ENCODE data around the gene CHP2. TPM values are rescaled to one million over a fixed set of nuclear protein-coding genes. Genes with fewer than 3 reads are reported as not detected.
A peak's percentile ranks its signal among the peaks of the same experiment; 100 is the strongest.

The CHP2 gene
- total and polyA plus RNA-seq, 9 of the 15 experiments (the other 6 are each of a cell fraction or from before 2014, with no cell fraction given): 0.23 to 1.1 (median 0.80) TPM

DNA sequence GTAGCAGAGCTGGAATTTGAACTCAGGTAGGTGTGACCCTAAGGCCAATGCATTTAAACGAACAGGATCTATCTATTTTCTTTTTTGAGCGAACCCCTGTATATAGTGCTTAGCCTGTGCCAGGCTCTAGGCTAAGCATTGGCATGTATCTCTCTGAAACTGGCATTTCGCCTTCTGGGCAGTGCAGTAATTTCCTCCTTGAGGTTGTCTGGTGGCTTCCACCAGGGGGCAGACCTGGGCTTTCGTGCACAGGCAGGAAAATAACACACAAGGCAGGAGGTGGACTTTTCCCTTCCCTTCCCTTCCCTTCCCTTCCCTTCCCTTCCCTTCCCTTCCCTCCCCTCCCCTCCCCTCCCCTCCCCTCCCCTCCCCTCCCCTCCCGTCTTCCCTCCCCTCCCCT, 46.6 kb downstream of the CHP2 start:
- no peaks in the 10 kb centered on the region for H3K36me3 ChIP-seq (ENCODE audit: control insufficient read depth, insufficient read depth, low read length)
- in situ Hi-C loops (cut with MboI): loop anchor here (5.0 kb wide), 1 partner anchor 211 kb away; no protein-coding TSS in a partner anchor
- H3K9me3 ChIP-seq (replicated peaks; ENCODE audit: control insufficient read depth, insufficient read depth, low read depth, low read length): no peaks in the 10 kb centered on the region
- peak; percentile 92 for FAIRE-seq
- peak; percentile 70 to 88 (median 74) for DNase-seq (ENCODE audit: extremely low read depth in 1 of 4, low spot score in 3 of 4)
- no peaks in the 10 kb centered on the region; the same call in 2 of the 3 replicates for H3K79me2 ChIP-seq (ENCODE audit: control insufficient read depth, insufficient read depth, low read length)
- no peak overlapping the region for H3K27ac ChIP-seq (ENCODE audit: extremely low read depth, low read depth, low read length)
- CTCF ChIA-PET (ENCODE audit: low intra/inter-chr PET ratio): interaction anchor here (0.9 to 3.8 kb wide), 3 partner anchors 36 to 236 kb away, joined by 4 to 36 read pairs (median 5); no protein-coding TSS in a partner anchor
- no peaks in the 10 kb centered on the region for H3K9me1 ChIP-seq (ENCODE audit: control insufficient read depth, insufficient read depth, low read length)
- no TSS peak for BruUV-seq (replicated peaks)
- H3K27me3 ChIP-seq (ENCODE audit: control insufficient read depth in 2 of 2, insufficient read depth in 2 of 2, low read length in 2 of 2): no peaks in the 10 kb centered on the region
- WGBS (ENCODE audit: insufficient coverage, low coverage, missing lambda C conversion rate): 6% methylated on average over 4 of the region's 5 CpGs
- peak; percentile 75 for ATAC-seq
- POLR2A ChIA-PET: no interaction called here
- intact Hi-C loops (cut with micrococcal nuclease): loop anchor here (1.0 to 5.0 kb wide), 4 partner anchors 101 to 701 kb away; no protein-coding TSS in a partner anchor
- no peak overlapping the region for H3K9ac ChIP-seq (ENCODE audit: insufficient read depth in 1 of 2, low read depth in 2 of 2, low read length in 2 of 2)
- no peaks in the 10 kb centered on the region for H4K20me1 ChIP-seq (replicated peaks; ENCODE audit: control insufficient read depth, insufficient read depth, low read length)
- peaks cover 0 to 15% of the 10 kb centered on the region in 2 experiments; a peak in 4 of 5 replicates for H3K4me1 ChIP-seq (replicated peaks in 1 of 2; ENCODE audit: control insufficient read depth in 2 of 2, insufficient read depth in 2 of 2, low read length in 2 of 2)
- no peak overlapping the region for H3K4me3 ChIP-seq
- no peak overlapping the region for H3K4me2 ChIP-seq (ENCODE audit: insufficient read depth, low read length)
- peak overlapping the region; percentile 58 for H2AFZ ChIP-seq (ENCODE audit: low read depth, low read length)
- TF ChIP-seq DEAF1 (CRISPR knock-in tag; IDR thresholded peaks at IDR 0.05): peak; percentile 44; the same call in 1 of the 2 replicates
- TF ChIP-seq RAD21 (CRISPR knock-in tag; conservative IDR thresholded peaks at IDR 0.05 in 1 of 2, IDR thresholded peaks at IDR 0.05 in 1 of 2): peak; percentile 70 to 92
- 0 out of 2 replicates have a peak, but pooled peaks have one; percentile 20 for TF ChIP-seq RB1 (IDR thresholded peaks at IDR 0.05; ENCODE audit: low read depth)
- TF ChIP-seq CXXC5 (CRISPR knock-in tag; IDR thresholded peaks at IDR 0.05): no peak
- TF ChIP-seq ZNF507 (tag; conservative IDR thresholded peaks at IDR 0.05): no peak
- TF ChIP-seq ZNF830 (CRISPR knock-in tag; IDR thresholded peaks at IDR 0.05): no peak
- TF ChIP-seq PCBP2 (IDR thresholded peaks at IDR 0.05; ENCODE audit: low read depth, low read length, poor library complexity, severe bottlenecking): peak; percentile 51
- no peak for TF ChIP-seq SIRT6 (IDR thresholded peaks at IDR 0.05; ENCODE audit: low read depth, low read length)
- TF ChIP-seq TEAD4 (IDR thresholded peaks at IDR 0.05; ENCODE audit: low read length): no peak
- TF ChIP-seq TEAD4 (CRISPR knock-in tag; IDR thresholded peaks at IDR 0.05; ENCODE audit: borderline replicate concordance): no peak
- TF ChIP-seq, protein P1, sequence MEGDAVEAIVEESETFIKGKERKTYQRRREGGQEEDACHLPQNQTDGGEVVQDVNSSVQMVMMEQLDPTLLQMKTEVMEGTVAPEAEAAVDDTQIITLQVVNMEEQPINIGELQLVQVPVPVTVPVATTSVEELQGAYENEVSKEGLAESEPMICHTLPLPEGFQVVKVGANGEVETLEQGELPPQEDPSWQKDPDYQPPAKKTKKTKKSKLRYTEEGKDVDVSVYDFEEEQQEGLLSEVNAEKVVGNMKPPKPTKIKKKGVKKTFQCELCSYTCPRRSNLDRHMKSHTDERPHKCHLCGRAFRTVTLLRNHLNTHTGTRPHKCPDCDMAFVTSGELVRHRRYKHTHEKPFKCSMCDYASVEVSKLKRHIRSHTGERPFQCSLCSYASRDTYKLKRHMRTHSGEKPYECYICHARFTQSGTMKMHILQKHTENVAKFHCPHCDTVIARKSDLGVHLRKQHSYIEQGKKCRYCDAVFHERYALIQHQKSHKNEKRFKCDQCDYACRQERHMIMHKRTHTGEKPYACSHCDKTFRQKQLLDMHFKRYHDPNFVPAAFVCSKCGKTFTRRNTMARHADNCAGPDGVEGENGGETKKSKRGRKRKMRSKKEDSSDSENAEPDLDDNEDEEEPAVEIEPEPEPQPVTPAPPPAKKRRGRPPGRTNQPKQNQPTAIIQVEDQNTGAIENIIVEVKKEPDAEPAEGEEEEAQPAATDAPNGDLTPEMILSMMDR (IDR thresholded peaks at IDR 0.05 in 2 of 3, conservative IDR thresholded peaks at IDR 0.05 in 1 of 3; ENCODE audit: insufficient read depth in 2 of 3, low read depth in 1 of 3, low read length in 3 of 3): peak; percentile 74 to 83 (median 81)
- TF ChIP-seq PCBP1 (IDR thresholded peaks at IDR 0.05; ENCODE audit: low read depth, low read length, poor library complexity, severe bottlenecking): peak; percentile 89
- no peak for TF ChIP-seq SNAPC5 (CRISPR knock-in tag; IDR thresholded peaks at IDR 0.05)
- no peak for TF ChIP-seq ZNF316 (IDR thresholded peaks at IDR 0.05)
- TF ChIP-seq ESRRA (IDR thresholded peaks at IDR 0.05; ENCODE audit: borderline replicate concordance, low read depth): no peak
- peak; percentile 44; the same call in 1 of the 2 replicates for TF ChIP-seq STAG1 (CRISPR knock-in tag; IDR thresholded peaks at IDR 0.05; ENCODE audit: borderline replicate concordance)
- peak; percentile 56; the same call in 1 of the 2 replicates for TF ChIP-seq XRCC5 (IDR thresholded peaks at IDR 0.05; ENCODE audit: low read depth, low read length)
- peak; percentile 69 for TF ChIP-seq HNRNPK (IDR thresholded peaks at IDR 0.05; ENCODE audit: low read depth, low read length, poor library complexity, severe bottlenecking)
- TF ChIP-seq SMC3 (conservative IDR thresholded peaks at IDR 0.05; ENCODE audit: insufficient read depth, low read depth, low read length): peak; percentile 89
- TF ChIP-seq ZC3H8 (IDR thresholded peaks at IDR 0.05): no peak

All from K562 (cell line).